B cell (primary cell): ENCODE results near the gene CNNM4. TPM values are rescaled to one million over a fixed set of nuclear protein-coding genes. Genes with fewer than 3 reads are reported as not detected.
A peak's percentile ranks its signal among the peaks of the same experiment; 100 is the strongest.

Experiments
- ATAC-seq: fragments of 200-7000 bp; cut with Tn5 transposase; one replicate; pipeline ENCODE4 v1.10.0; 2021; ENCODE audit warnings: low read depth, mild to moderate bottlenecking, moderate number of reproducible peaks, moderate library complexity
- CTCF ChIA-PET: fragments of 350-600 bp; sonication (Branson Sonifier 250); formaldehyde crosslinking; loops from one replicate; lab custom pipeline; 2021; ENCODE audit warnings: antibody characterized with exemption, inconsistent platforms; lab: Charles Lee
- POLR2A ChIA-PET: fragments of 350-600 bp; sonication (Branson Sonifier 250); formaldehyde crosslinking; loops from one replicate; lab custom pipeline; 2021; ENCODE audit warnings: antibody characterized with exemption; lab: Charles Lee
- DNase-seq: peaks from one replicate; pipeline ENCODE4 v3.0.0; 2013
- H2AFZ ChIP-seq: 2 replicates; pipeline ENCODE4 v1.6.1; 2012; ENCODE audit warnings: mild to moderate bottlenecking, low read depth, low read length; ENCODE audit not compliant: insufficient read depth, poor library complexity, severe bottlenecking
- H3K27ac ChIP-seq, 2 donors: 1 replicate in 1 of 2; 2 replicates in 1 of 2; pipeline ENCODE4 v1.5.1; 2012 to 2013; ENCODE audit warnings: low read length in 2 of 2, mild to moderate bottlenecking in 2 of 2, moderate library complexity in 1 of 2
- H3K27me3 ChIP-seq, 4 experiments: fragments of 200-600 bp in 1 of 4; sonication (generic) in 1 of 4; replicated peaks in 1 of 4; 1 replicate in 2 of 4; 2 replicates in 2 of 4; pipeline versions ENCODE4 v1.6.1 to v1.7.0; 2013 to 2016; ENCODE audit warnings: low read length in 3 of 4, mild to moderate bottlenecking in 2 of 4, mixed read lengths in 1 of 4, moderate library complexity in 1 of 4; ENCODE audit not compliant: insufficient read depth in 4 of 4, control insufficient read depth in 3 of 4; ENCODE audit errors: control extremely low read depth in 1 of 4
- H3K36me3 ChIP-seq, 2 experiments: replicated peaks in 1 of 2; 1 replicate in 1 of 2; 2 replicates in 1 of 2; pipeline versions ENCODE4 v1.6.1 to v1.7.1; 2013; ENCODE audit warnings: low read length in 1 of 2; ENCODE audit not compliant: insufficient read depth in 2 of 2, control insufficient read depth in 1 of 2; ENCODE audit errors: control extremely low read depth in 1 of 2, extremely low read depth in 1 of 2
- H3K4me1 ChIP-seq, 2 donors: fragments of 200-600 bp in 1 of 2; sonication (generic) in 1 of 2; 1 replicate in 1 of 2; 2 replicates in 1 of 2; pipeline versions ENCODE4 v1.5.1 to v1.6.1; 2013 to 2017; ENCODE audit warnings: low read length in 2 of 2; ENCODE audit not compliant: control insufficient read depth in 2 of 2, insufficient read depth in 2 of 2
- H3K4me2 ChIP-seq: replicated peaks from 2 replicates; pipeline ENCODE3; 2012; ENCODE audit warnings: mild to moderate bottlenecking, low read depth, low read length; ENCODE audit not compliant: poor library complexity, severe bottlenecking
- H3K4me3 ChIP-seq, 5 experiments: fragments of 200-600 bp in 1 of 5; sonication (generic) in 1 of 5; 1 replicate in 3 of 5; 2 replicates in 2 of 5; pipeline versions ENCODE4 v1.5.1 to v1.7.0; 2011 to 2016; ENCODE audit warnings: low read length in 4 of 5, mild to moderate bottlenecking in 4 of 5, low read depth in 2 of 5, control low read depth in 1 of 5, moderate library complexity in 1 of 5; ENCODE audit not compliant: insufficient read depth in 1 of 5; ENCODE audit errors: control extremely low read depth in 1 of 5, extremely low read depth in 1 of 5
- H3K79me2 ChIP-seq: fragments of 200-600 bp; sonication (generic); one replicate; pipeline ENCODE4 v1.6.0; 2016; ENCODE audit warnings: low read length; ENCODE audit not compliant: control insufficient read depth, insufficient read depth
- H3K9ac ChIP-seq: fragments of 200-600 bp; sonication (generic); 2 replicates; pipeline ENCODE4 v1.6.1; 2017; ENCODE audit warnings: mild to moderate bottlenecking, low read length, moderate library complexity
- H3K9me3 ChIP-seq, 3 donors: one replicate each; pipeline versions ENCODE4 v1.6.1 to v1.7.1; 2013; ENCODE audit warnings: low read length in 2 of 3; ENCODE audit not compliant: control insufficient read depth in 2 of 3, insufficient read depth in 1 of 3; ENCODE audit errors: control extremely low read depth in 1 of 3
- H4K20me1 ChIP-seq: 2 replicates; pipeline ENCODE4 v1.6.0; 2012; ENCODE audit warnings: mild to moderate bottlenecking, low read length; ENCODE audit not compliant: insufficient read depth, control insufficient read depth, poor library complexity, severe bottlenecking
- H3K27ac Mint-ChIP-seq: one replicate; pipeline ENCODE4 v1.8.0; 2021; ENCODE audit warnings: mixed read lengths
- H3K27me3 Mint-ChIP-seq: one replicate; pipeline ENCODE4 v1.8.0; 2021; ENCODE audit warnings: mixed read lengths
- H3K4me1 Mint-ChIP-seq: one replicate; pipeline ENCODE4 v1.8.0; 2021; ENCODE audit warnings: mixed read lengths
- H3K4me3 Mint-ChIP-seq: one replicate; pipeline ENCODE4 v1.8.0; 2021; ENCODE audit warnings: mixed read lengths
- H3K9me3 Mint-ChIP-seq: one replicate; pipeline ENCODE4 v1.8.0; 2022; ENCODE audit warnings: mixed read lengths; ENCODE audit not compliant: insufficient read depth
- CTCF ChIP-seq: fragments of 200-600 bp; IDR thresholded peaks from one replicate; pipeline ENCODE4 v1.8.0; 2022; ENCODE audit warnings: antibody characterized with exemption, mild to moderate bottlenecking
- EZH2 ChIP-seq: IDR thresholded peaks from 2 replicates; pipeline ENCODE4 v1.6.1; 2012; ENCODE audit warnings: borderline replicate concordance, low read depth, mild to moderate bottlenecking, moderate library complexity, low read length; ENCODE audit not compliant: insufficient read depth, poor library complexity, severe bottlenecking
- WGBS: methylation state at CpG from one replicate; pipeline ENCODE4 v1.1.5; 2013; ENCODE audit warnings: missing lambda C conversion rate; ENCODE audit not compliant: insufficient coverage; 5-methylcytosine and 5-hydroxymethylcytosine counted together
- intact Hi-C: fragments of 100-400 bp; cut with micrococcal nuclease; formaldehyde crosslinking; loops from one replicate; pipeline ENCODE4 v1.10.0; 2022
- polyA plus RNA-seq: library from polyadenylated mRNA; depleted of rRNA; stranded (reverse); fragments of >200 nt; gene quantifications from 2 replicates; pipeline ENCODE4 v1.2.3, GENCODE V29; 2012
- total RNA-seq, 2 donors: library from RNA; stranded (reverse); fragments of 120-200 nt in 1 of 2; gene quantifications; 1 replicate in 1 of 2; 2 replicates in 1 of 2; pipeline versions ENCODE4 v1.2.3 to v1.2.4, GENCODE V29; 2013 to 2022

Gene CNNM4
- total and polyA plus RNA-seq, 2 donors (not counting 1 experiment from before 2014, with no cell fraction given): 15.1 to 24.0 TPM

GRCh38 chr2:96838345-96839292 lies 77.9 kb downstream of the CNNM4 start:
- CTCF ChIA-PET: interaction anchor here (0.8 to 1.7 kb wide), 6 partner anchors 19 to 112 kb away, joined by 3 to 11 read pairs (median 4); partner anchors contain the start of genes ANKRD39 and CNNM3
- Histone ChIP-seq H3K4me2 (peak overlapping the region; percentile 80), H2AFZ (peak overlapping the region; percentile 70), H3K27me3 (no peaks in the 10 kb centered on the region), H3K79me2 (no peaks in the 10 kb centered on the region), H3K9me3 (no peaks in the 10 kb centered on the region), H4K20me1 (no peaks in the 10 kb centered on the region), H3K4me1 (peaks cover 10 to 18% of the 10 kb centered on the region in 2 donors), H3K36me3 (peaks cover 0 to 20% of the 10 kb centered on the region in 2 experiments), H3K4me3 (peak overlapping the region in 4 of 5 experiments; percentile 34 to 51 (median 47)), H3K27ac (peak overlapping the region in 1 of 2 donors; percentile 42), H3K9ac (peak overlapping the region; percentile 55)
- POLR2A ChIA-PET: interaction anchor here (1.4 to 2.4 kb wide), 2 partner anchors 19 to 22 kb away, joined by 6 to 8 read pairs; partner anchors contain the start of genes ANKRD39 and CNNM3
- Mint-ChIP-seq H3K27ac (peak overlapping the region; percentile 77), H3K9me3 (no peaks in the 10 kb centered on the region), H3K27me3 (no peaks in the 10 kb centered on the region), H3K4me3 (peak overlapping the region; percentile 82), H3K4me1 (peaks cover 19% of the 10 kb centered on the region)
- TF ChIP-seq CTCF (no peak), EZH2 (no peak)
- DNase-seq (no peak), ATAC-seq (no peak)
- intact Hi-C loops: loop anchor here (1.0 kb wide), 1 partner anchor 19 kb away; no protein-coding TSS in a partner anchor
- 85% methylated on average over 22 of the region's 23 CpGs for WGBS
